Panc1 (cell line): Measurements from ENCODE around the gene JPH4. TPM values are rescaled to one million over a fixed set of nuclear protein-coding genes. Genes with fewer than 3 reads are reported as not detected.

Experiments used
- ATAC-seq: fragments of 200-7000 bp; cut with Tn5 transposase; 2 replicates; pipeline ENCODE4 v1.9.1; 2020; ENCODE audit warnings: mild to moderate bottlenecking, moderate library complexity
- BruUV-seq: library from RNA; stranded (reverse); fragments of 400-500 nt; replicated peaks from 2 replicates; lab custom pipeline; 2021; lab: Mats Ljungman, UMichigan
- CTCF ChIA-PET: fragments of 300-600 bp; sonication (Branson Sonifier 250); formaldehyde crosslinking; loops from one replicate; lab custom pipeline; 2022; ENCODE audit warnings: antibody characterized with exemption; lab: Charles Lee
- POLR2A ChIA-PET: fragments of 300-600 bp; sonication (Branson Sonifier 250); formaldehyde crosslinking; loops from one replicate; lab custom pipeline; 2022; ENCODE audit warnings: antibody characterized with exemption; lab: Charles Lee
- DNase-seq: peaks from one replicate; pipeline ENCODE4 v3.0.0-alpha.2; 2010; ENCODE audit warnings: low read depth, low spot score
- H3K27ac ChIP-seq: 2 replicates; pipeline ENCODE4 v1.5.1; 2011; ENCODE audit warnings: mild to moderate bottlenecking, low read length, inconsistent platforms
- H3K27me3 ChIP-seq: fragments of 200-500 bp; sonication (Bioruptor generic); 2 replicates; pipeline ENCODE4 v1.6.0; 2014; ENCODE audit warnings: low read length, inconsistent platforms; ENCODE audit not compliant: control insufficient read depth, insufficient read depth
- H3K36me3 ChIP-seq: fragments of 200-500 bp; sonication (Bioruptor generic); 2 replicates; pipeline ENCODE4 v1.5.1; 2014; ENCODE audit warnings: inconsistent platforms, mild to moderate bottlenecking, low read length, moderate library complexity; ENCODE audit not compliant: control insufficient read depth, insufficient read depth
- H3K4me1 ChIP-seq: 2 replicates; pipeline ENCODE4 v1.5.1; 2011; ENCODE audit warnings: inconsistent platforms, mild to moderate bottlenecking, low read length, moderate library complexity; ENCODE audit not compliant: control insufficient read depth, insufficient read depth
- H3K4me3 ChIP-seq, 2 experiments: 2 replicates each; pipeline ENCODE4 v1.5.1; 2011 to 2012; ENCODE audit warnings: low read depth in 2 of 2, low read length in 2 of 2, mild to moderate bottlenecking in 2 of 2, inconsistent platforms in 1 of 2, moderate library complexity in 1 of 2
- H3K9me3 ChIP-seq: fragments of 200-500 bp; sonication (Bioruptor generic); 2 replicates; pipeline ENCODE4 v1.5.1; 2014; ENCODE audit warnings: low read depth, mild to moderate bottlenecking, inconsistent platforms, low read length, moderate library complexity; ENCODE audit not compliant: control insufficient read depth, insufficient read depth
- CTCF ChIP-seq: fragments of 450-650 bp; IDR thresholded peaks from 2 replicates; pipeline ENCODE4 v1.5.1; 2017; ENCODE audit warnings: mild to moderate bottlenecking
- POLR2AphosphoS5 ChIP-seq: IDR thresholded peaks from 2 replicates; pipeline ENCODE4 v1.6.1; 2012; ENCODE audit warnings: mild to moderate bottlenecking, low read depth, low read length, moderate library complexity
- REST ChIP-seq, 2 experiments: IDR thresholded peaks; 2 replicates each; pipeline ENCODE4 v1.6.1; 2011 to 2012; ENCODE audit warnings: low read depth in 2 of 2, control low read depth in 1 of 2, low read length in 1 of 2, mild to moderate bottlenecking in 1 of 2, moderate library complexity in 1 of 2; ENCODE audit not compliant: insufficient read depth in 1 of 2
- SIN3A ChIP-seq: IDR thresholded peaks from 2 replicates; pipeline ENCODE4 v1.6.1; 2012; ENCODE audit warnings: low read depth, mild to moderate bottlenecking, low read length, moderate library complexity, borderline replicate concordance; ENCODE audit not compliant: insufficient read depth
- TCF7L2 ChIP-seq: IDR thresholded peaks from 2 replicates; pipeline ENCODE4 v1.6.1; 2011; ENCODE audit warnings: mild to moderate bottlenecking, low read depth, low read length, inconsistent platforms
- in situ Hi-C: cut with HindIII; loops from 2 replicates; pipeline ENCODE4 v1.10.0; 2016; ENCODE audit warnings: low sequenced_read_pairs, low pct_unique_long_range_greater_than_20kb
- intact Hi-C: fragments of 100-400 bp; cut with micrococcal nuclease; formaldehyde crosslinking; loops from one replicate; pipeline ENCODE4 v1.10.0; 2022; ENCODE audit not compliant: unreplicated experiment
- total RNA-seq: library from RNA; stranded (reverse); gene quantifications from one replicate; pipeline ENCODE4 v1.2.1, GENCODE V29; 2021; ENCODE audit not compliant: unreplicated experiment

Gene JPH4
- total RNA-seq, 1 experiment from 2014 or later, result 0.05 TPM

DNA sequence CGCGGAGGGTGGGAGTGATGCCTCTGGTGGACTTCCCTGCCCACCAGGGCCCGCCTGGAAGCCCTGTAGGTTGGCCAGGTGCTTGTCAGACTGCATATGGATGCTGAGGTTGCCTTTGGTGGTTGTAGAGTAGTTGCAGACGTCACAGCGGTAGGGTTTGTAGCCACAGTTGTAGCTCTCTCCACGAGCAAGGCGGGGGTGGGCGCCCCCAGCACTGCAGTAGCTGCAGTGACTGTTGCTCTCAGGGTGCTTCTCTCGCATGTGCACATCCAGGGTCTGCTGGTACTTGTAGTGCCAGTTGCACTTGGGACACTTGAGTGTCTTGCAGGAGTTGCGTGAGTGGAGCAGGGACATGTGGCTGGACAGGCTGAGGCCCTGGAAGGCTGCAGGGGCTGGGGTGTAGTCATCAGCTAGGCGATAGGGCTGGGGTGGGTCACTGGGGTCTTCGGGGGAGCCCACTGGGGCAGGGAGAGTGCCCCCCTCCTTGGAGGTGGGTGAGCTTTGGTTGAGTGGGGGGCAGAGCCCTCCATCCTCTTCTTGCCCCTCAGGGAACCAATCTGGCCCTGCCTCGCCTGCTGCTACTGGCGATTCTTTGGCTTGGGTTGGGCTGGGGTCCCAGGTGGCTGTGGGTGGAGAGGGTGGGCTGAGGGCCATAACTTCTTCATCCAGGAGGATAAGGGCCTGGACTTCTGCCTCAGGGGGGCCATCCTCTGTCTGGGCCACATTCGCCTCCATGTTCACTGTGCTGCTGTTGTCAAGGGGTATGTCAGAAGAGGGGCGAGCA is 44.7 kb downstream of the JPH4 start:
- DNase-seq, result no peak
- Histone ChIP-seq H3K27me3 (no peaks in the 10 kb centered on the region), H3K36me3 (no peaks in the 10 kb centered on the region), H3K9me3 (no peaks in the 10 kb centered on the region), H3K4me3 (no peak overlapping the region), H3K27ac (no peak overlapping the region), H3K4me1 (no peaks in the 10 kb centered on the region)
- no peak for ATAC-seq
- in situ Hi-C loops, result no loop called here
- intact Hi-C loops, result no loop called here
- ChIA-PET CTCF (no interaction called here), POLR2A (no interaction called here)
- no peak for TF ChIP-seq POLR2AphosphoS5
- TF ChIP-seq SIN3A, result no peak
- TF ChIP-seq TCF7L2, result no peak
- TF ChIP-seq CTCF, result no peak
- TF ChIP-seq REST (IDR thresholded peaks at IDR 0.05; ENCODE audit: insufficient read depth in 1 of 2, low read depth in 2 of 2, low read length in 1 of 2), result no peak
- BruUV-seq, result no TSS peak

GRCh38 chr14:23532658-23533057 is 45.9 kb downstream of the JPH4 start:
- Histone ChIP-seq H3K36me3 (no peaks in the 10 kb centered on the region), H3K27me3 (no peaks in the 10 kb centered on the region), H3K27ac (no peak overlapping the region), H3K4me3 (no peak overlapping the region), H3K4me1 (no peaks in the 10 kb centered on the region), H3K9me3 (no peaks in the 10 kb centered on the region)
- in situ Hi-C loops, result no loop called here
- ChIA-PET CTCF (no interaction called here), POLR2A (no interaction called here)
- BruUV-seq, result no TSS peak
- DNase-seq, result no peak
- TF ChIP-seq SIN3A (no peak), POLR2AphosphoS5 (no peak), CTCF (no peak), REST (IDR thresholded peaks at IDR 0.05; ENCODE audit: insufficient read depth in 1 of 2, low read depth in 2 of 2, low read length in 1 of 2) (no peak), TCF7L2 (no peak)
- intact Hi-C loops, result no loop called here
- ATAC-seq, result no peak
